ENCODE results near the gene CCR7.

The CCR7 gene

DNA sequence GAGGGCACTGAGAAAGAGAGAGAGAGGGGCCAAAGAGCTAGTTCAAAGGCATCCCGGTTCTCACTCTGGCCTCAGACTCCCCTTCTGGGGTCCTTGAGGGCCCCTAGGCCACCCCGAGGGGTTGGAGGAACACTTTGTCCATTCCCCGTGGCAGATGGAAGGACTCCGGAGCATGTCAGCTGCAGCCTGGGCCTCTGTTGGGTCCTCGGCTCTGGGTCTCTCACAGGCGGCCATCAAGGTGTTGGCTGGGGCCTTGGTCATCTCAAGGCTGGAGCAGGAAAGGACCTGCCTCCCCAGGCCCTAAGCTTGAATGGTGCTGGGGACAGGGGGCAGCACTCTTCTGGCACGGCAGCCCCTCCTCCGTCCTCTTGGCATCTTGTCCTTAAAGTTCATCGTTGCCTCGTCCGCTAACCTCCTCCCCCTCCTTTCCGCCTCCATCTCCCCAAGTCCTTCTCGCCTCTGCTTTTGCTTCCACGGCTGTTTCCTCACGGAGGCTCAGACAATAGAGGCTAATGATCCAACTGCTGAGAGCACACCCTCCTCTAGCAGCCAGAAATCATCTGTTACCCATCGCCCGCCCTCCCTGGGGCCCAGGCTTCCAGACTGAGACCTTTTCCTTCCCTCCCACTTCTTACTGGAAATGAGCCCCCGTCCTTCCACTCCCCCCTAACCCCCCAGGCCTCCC is 23.3 kb downstream of the CCR7 start:
- Histone ChIP-seq H3K27ac (replicated peaks) (no peak overlapping the region), H3K4me3 (replicated peaks; ENCODE audit: insufficient read depth, low read length) (no peak overlapping the region), H3K27me3 (ENCODE audit: insufficient read depth, poor library complexity, severe bottlenecking) (no peaks in the 10 kb centered on the region)
- no peak for DNase-seq (ENCODE audit: low read depth in 1 of 2, low spot score in 1 of 2)
- TF ChIP-seq POLR2AphosphoS5 (IDR thresholded peaks at IDR 0.05; ENCODE audit: low read depth) (no peak), GABPA (IDR thresholded peaks at IDR 0.05; ENCODE audit: low read depth) (no peak), SPI1 (IDR thresholded peaks at IDR 0.05; ENCODE audit: borderline replicate concordance, low read depth) (no peak)
- TF ChIP-seq, protein P1, sequence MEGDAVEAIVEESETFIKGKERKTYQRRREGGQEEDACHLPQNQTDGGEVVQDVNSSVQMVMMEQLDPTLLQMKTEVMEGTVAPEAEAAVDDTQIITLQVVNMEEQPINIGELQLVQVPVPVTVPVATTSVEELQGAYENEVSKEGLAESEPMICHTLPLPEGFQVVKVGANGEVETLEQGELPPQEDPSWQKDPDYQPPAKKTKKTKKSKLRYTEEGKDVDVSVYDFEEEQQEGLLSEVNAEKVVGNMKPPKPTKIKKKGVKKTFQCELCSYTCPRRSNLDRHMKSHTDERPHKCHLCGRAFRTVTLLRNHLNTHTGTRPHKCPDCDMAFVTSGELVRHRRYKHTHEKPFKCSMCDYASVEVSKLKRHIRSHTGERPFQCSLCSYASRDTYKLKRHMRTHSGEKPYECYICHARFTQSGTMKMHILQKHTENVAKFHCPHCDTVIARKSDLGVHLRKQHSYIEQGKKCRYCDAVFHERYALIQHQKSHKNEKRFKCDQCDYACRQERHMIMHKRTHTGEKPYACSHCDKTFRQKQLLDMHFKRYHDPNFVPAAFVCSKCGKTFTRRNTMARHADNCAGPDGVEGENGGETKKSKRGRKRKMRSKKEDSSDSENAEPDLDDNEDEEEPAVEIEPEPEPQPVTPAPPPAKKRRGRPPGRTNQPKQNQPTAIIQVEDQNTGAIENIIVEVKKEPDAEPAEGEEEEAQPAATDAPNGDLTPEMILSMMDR (IDR thresholded peaks at IDR 0.05; ENCODE audit: insufficient read depth, low read length): no peak
- TF ChIP-seq, protein P2, sequence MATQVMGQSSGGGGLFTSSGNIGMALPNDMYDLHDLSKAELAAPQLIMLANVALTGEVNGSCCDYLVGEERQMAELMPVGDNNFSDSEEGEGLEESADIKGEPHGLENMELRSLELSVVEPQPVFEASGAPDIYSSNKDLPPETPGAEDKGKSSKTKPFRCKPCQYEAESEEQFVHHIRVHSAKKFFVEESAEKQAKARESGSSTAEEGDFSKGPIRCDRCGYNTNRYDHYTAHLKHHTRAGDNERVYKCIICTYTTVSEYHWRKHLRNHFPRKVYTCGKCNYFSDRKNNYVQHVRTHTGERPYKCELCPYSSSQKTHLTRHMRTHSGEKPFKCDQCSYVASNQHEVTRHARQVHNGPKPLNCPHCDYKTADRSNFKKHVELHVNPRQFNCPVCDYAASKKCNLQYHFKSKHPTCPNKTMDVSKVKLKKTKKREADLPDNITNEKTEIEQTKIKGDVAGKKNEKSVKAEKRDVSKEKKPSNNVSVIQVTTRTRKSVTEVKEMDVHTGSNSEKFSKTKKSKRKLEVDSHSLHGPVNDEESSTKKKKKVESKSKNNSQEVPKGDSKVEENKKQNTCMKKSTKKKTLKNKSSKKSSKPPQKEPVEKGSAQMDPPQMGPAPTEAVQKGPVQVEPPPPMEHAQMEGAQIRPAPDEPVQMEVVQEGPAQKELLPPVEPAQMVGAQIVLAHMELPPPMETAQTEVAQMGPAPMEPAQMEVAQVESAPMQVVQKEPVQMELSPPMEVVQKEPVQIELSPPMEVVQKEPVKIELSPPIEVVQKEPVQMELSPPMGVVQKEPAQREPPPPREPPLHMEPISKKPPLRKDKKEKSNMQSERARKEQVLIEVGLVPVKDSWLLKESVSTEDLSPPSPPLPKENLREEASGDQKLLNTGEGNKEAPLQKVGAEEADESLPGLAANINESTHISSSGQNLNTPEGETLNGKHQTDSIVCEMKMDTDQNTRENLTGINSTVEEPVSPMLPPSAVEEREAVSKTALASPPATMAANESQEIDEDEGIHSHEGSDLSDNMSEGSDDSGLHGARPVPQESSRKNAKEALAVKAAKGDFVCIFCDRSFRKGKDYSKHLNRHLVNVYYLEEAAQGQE (IDR thresholded peaks at IDR 0.05; ENCODE audit: insufficient replicate concordance, low read depth): no peak

DNA sequence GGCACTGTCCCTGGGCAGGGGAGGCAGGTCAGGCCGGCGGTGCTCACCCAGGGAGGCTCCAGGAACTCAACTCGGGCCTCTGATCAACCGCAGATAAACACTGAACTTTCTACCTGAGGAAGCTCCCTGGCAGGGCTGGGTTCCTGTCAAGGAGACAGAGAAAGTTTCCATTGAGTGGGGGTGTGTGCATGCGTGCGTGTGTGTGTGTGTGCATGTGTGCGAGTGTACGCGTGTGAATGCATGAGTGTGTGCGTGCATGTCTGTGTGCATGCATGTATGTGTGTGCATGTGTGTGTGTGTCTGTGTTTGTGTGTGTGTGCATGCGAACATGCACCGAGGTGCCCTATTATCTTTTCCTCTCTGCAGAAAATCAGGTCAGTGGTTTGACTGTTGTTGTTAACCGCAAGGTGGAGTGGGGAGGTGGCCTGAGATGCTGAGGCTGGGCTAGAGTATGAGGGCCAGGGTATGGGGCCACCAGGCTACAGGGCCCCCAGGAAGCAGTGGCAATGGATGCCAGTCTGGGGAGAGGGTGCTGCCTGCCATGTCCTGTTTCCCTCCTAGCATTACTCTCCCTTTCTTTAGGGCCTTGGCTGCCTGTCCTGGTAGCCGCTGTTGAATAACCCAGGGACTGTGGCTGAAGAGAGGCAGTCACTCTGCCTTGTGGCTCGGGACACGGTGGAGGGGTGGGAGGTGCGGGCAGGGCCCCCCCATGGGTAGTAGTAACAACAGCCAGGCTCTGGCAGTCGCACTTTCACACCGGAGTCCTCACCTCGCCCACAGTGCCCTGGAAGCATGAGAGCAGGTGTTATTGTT is 24.0 kb downstream of the CCR7 start:
- no peak for DNase-seq (ENCODE audit: low read depth in 1 of 2, low spot score in 1 of 2)
- TF ChIP-seq SPI1 (IDR thresholded peaks at IDR 0.05; ENCODE audit: borderline replicate concordance, low read depth) (no peak), POLR2AphosphoS5 (IDR thresholded peaks at IDR 0.05; ENCODE audit: low read depth) (no peak), GABPA (IDR thresholded peaks at IDR 0.05; ENCODE audit: low read depth) (no peak)
- TF ChIP-seq, protein P1 (IDR thresholded peaks at IDR 0.05; ENCODE audit: insufficient read depth, low read length): no peak
- TF ChIP-seq, protein P2 (IDR thresholded peaks at IDR 0.05; ENCODE audit: insufficient replicate concordance, low read depth): no peak
- Histone ChIP-seq H3K4me3 (replicated peaks; ENCODE audit: insufficient read depth, low read length) (no peak overlapping the region), H3K27me3 (ENCODE audit: insufficient read depth, poor library complexity, severe bottlenecking) (peaks cover 1% of the 10 kb centered on the region), H3K27ac (replicated peaks) (no peak overlapping the region)

DNA sequence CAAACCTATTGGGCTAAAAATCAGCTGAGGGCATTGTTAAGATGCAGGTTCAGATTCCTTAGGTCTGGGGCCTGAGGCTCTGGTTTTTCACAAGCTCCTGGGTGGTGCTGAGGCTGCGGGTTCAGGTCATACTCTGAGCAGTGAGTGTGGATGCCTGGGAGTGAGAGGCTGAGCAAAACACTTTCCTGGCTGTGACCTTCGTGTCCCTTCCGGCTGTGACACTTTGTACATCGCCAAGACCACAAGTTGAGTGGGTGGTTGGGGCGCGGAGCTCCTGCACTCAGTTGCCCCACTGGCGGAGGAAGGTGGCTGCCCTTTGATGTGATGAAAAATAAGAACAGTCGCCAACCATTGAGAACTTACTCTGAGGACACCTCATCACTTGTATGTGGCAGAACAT is 24.8 kb downstream of the CCR7 start:
- Histone ChIP-seq H3K4me3 (replicated peaks; ENCODE audit: insufficient read depth, low read length) (no peak overlapping the region), H3K27me3 (ENCODE audit: insufficient read depth, poor library complexity, severe bottlenecking) (peaks cover 4% of the 10 kb centered on the region), H3K27ac (replicated peaks) (no peak overlapping the region)
- TF ChIP-seq GABPA (IDR thresholded peaks at IDR 0.05; ENCODE audit: low read depth): no peak
- TF ChIP-seq, protein P1 (IDR thresholded peaks at IDR 0.05; ENCODE audit: insufficient read depth, low read length): no peak
- no peak for TF ChIP-seq SPI1 (IDR thresholded peaks at IDR 0.05; ENCODE audit: borderline replicate concordance, low read depth)
- TF ChIP-seq POLR2AphosphoS5 (IDR thresholded peaks at IDR 0.05; ENCODE audit: low read depth): no peak
- TF ChIP-seq, protein P2 (IDR thresholded peaks at IDR 0.05; ENCODE audit: insufficient replicate concordance, low read depth): no peak
- DNase-seq (ENCODE audit: low read depth in 1 of 2, low spot score in 1 of 2): no peak

Data from HL-60 (cell line).